ENCODE results near the gene AATK.

DNA sequence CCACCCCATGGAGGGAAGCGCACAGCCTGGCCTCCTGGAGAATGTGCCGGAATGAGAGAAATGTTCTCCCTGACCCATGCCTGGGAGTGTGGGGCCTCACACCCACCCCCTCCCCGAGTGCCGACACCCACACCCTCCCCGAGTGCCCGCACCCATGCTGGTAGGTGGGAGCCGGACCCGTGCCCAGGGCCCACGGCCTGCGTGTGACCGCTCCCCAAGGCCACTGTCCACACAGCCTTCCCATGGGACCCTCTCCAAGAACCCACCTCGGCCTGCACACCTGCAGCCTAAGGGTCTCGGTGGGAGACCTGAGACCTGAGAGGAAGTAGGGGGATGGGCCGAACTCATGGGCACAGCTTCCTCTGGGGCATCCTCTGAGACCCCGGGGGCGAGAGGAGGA, 4.0 kb downstream of the AATK start:
- TF ChIP-seq CTCF (conservative IDR thresholded peaks at IDR 0.05; ENCODE audit: low read depth, low read length) (no peak), BHLHE40 (IDR thresholded peaks at IDR 0.05; ENCODE audit: low read depth, low read length) (no peak), USF2 (IDR thresholded peaks at IDR 0.05; ENCODE audit: low read depth, low read length) (no peak), RAD21 (IDR thresholded peaks at IDR 0.05; ENCODE audit: low read length) (no peak), POLR2A (IDR thresholded peaks at IDR 0.05; ENCODE audit: low read depth, low read length) (no peak), SMC3 (IDR thresholded peaks at IDR 0.05; ENCODE audit: low read depth, low read length) (no peak), MAZ (IDR thresholded peaks at IDR 0.05; ENCODE audit: borderline replicate concordance, low read depth, low read length) (no peak), MAFK (IDR thresholded peaks at IDR 0.05; ENCODE audit: low read depth, low read length) (no peak), MXI1 (IDR thresholded peaks at IDR 0.05; ENCODE audit: borderline replicate concordance, low read depth, low read length) (no peak), NFE2L2 (IDR thresholded peaks at IDR 0.05; ENCODE audit: low read depth, low read length) (no peak)

All from IMR-90 (cell line).